LNCAP (cell line): ENCODE results near the gene CPEB3.

ENCODE experiments used
- TF ChIP-seq, protein P1 (sequence below): fragments of 450-650 bp; IDR thresholded peaks from 2 replicates; pipeline ENCODE4 v1.5.1; 2017; ENCODE audit warnings: mild to moderate bottlenecking

Gene CPEB3

DNA sequence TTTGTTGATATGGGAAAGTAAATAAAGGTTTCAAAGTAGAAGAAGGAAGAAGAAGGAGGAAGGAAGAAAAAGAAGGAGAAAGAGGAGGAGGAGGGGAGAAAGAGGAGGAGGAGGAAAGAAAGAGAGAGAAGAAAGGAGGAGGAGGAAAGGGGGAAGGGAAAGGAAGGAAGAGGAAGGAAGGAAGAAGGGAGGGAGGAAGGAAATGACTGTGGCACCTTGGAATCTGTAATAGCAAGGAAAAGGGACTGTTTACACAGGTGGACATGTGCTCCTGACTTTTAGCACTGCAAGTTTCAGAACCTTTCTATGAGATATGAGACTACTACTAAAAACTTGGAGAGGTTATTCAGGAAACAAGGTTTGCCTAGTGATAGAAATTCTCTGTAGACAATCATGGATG lies 214.2 kb downstream of the CPEB3 start:
- TF ChIP-seq, protein P1, sequence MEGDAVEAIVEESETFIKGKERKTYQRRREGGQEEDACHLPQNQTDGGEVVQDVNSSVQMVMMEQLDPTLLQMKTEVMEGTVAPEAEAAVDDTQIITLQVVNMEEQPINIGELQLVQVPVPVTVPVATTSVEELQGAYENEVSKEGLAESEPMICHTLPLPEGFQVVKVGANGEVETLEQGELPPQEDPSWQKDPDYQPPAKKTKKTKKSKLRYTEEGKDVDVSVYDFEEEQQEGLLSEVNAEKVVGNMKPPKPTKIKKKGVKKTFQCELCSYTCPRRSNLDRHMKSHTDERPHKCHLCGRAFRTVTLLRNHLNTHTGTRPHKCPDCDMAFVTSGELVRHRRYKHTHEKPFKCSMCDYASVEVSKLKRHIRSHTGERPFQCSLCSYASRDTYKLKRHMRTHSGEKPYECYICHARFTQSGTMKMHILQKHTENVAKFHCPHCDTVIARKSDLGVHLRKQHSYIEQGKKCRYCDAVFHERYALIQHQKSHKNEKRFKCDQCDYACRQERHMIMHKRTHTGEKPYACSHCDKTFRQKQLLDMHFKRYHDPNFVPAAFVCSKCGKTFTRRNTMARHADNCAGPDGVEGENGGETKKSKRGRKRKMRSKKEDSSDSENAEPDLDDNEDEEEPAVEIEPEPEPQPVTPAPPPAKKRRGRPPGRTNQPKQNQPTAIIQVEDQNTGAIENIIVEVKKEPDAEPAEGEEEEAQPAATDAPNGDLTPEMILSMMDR: no peak

DNA sequence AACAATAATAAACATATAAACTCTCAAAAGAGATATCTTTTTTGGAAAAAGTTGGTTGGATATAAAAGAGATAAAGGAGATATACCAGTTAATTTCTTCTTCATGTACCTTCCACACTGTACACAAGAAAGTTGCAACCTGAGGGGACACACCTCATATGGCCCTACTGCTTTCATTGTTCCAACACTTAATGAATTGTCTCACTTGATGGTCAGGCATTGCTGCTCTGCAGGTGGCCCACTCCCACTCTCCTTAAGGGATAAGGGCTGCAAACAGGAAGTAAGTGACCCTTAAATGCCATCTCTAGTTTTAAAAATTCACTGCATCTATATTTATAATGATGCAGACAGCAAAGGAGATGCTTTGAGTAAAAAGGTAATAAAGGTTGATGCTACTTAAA lies 215.0 kb downstream of the CPEB3 start:
- TF ChIP-seq, protein P1: no peak

DNA sequence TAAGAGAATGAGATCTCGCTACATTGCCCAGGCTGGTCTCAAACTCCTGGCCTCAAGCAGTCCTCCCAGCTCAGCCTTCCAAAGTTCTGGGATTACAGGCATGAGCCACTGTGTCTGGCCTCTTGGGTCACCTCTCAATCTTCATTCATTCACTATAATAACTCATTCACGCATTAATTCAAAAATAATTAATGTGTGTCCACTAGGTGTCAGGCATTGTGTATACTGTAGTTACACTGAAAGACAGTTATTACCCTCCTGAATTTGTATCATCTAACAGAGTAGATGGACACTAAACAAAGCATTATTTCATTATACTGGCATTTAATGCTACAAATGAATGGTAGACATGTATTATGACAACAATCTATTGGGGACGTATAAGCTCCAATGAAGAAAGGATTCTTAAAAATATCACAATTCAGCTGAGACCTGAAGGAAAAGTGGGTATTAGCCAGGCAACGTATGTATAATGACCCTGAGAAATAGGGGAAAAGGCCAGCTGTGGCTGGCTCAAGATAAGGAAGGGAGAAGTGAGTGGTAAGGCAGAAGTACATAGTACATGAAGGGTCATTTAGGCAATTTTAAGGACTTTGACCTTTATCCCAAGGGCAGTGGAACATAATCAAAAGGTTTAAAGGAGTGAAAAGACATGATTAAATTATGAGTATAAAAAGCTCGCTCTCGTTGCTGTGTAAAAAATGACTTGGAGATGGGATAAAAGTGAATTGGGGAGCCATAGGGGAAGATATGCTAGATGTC lies 216.6 kb downstream of the CPEB3 start:
- TF ChIP-seq, protein P1: peak; percentile 43; the same call in 1 of the 2 replicates

DNA sequence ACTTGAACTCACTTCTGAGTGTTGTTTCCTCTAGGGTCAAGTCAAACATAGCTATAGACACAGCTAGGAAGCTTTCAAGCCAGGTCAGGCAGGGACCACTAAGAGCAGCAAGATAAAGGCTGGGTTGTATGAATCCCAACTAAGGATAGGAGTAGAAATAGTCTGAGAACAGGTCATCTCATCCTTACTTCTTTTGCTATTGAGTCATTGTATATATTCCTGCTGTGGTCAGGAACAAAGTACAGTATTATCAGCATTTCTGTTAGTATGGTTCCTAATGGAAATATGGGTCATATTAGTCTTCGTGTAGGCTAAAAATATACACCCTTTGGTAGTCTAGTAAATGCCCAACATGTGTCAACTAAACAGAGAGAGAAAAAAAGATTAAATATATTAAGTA lies 222.0 kb downstream of the CPEB3 start:
- TF ChIP-seq, protein P1: no peak

DNA sequence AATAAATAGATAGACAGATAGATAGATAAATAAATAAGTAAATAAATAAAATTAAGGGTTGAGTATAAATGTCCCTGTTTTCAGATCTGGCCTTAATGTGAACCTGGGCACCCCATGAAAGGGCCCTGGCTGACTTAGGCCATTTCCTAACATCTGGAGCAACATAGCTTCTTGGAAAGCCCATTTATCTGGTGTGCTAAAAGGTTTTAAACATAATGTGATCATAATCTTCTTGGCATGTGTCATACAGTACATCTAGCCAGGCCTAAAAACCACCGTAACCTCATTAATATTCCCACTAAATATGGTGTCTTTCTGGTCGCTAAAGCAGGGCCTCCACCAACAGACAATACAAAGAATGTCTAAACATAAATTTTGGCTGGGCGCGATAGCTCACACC lies 224.5 kb downstream of the CPEB3 start:
- TF ChIP-seq, protein P1: no peak

DNA sequence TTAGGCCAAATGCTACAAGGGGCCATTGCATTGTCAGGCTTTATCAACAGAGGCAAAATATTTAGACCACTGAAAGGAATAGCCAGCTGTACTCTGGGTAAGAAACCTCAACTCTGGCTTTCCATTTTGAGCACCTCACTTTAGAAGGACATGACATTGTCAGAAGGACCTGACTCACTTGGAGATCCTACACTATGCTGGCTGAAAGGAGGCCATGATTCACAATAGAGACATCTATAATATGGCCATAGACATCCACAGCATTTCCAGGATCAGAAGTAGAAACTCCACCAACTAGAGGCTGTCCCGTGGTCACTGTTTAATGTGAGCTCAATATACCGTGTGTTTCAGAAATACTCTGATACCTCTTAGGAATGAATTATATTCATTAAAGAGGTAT lies 226.4 kb downstream of the CPEB3 start:
- TF ChIP-seq, protein P1: no peak

DNA sequence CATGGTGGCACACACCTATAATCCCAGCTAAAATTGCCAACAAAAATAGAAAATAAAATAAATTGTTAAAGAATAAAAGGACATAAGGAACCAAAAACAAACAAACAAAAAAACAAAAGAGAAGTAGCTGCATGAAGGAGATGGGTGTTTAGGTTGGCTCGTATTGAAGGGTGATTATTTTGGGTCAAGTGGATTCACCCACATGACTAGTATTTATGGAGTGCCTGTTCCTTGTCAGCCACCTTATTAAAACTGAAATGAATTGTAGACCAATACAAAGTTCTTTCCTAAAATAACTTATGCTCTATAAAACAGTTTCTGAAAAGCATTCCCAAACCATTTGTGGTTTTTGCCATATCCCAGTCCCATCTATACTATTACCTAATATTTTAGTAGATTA lies 228.6 kb downstream of the CPEB3 start:
- TF ChIP-seq, protein P1: no peak

DNA sequence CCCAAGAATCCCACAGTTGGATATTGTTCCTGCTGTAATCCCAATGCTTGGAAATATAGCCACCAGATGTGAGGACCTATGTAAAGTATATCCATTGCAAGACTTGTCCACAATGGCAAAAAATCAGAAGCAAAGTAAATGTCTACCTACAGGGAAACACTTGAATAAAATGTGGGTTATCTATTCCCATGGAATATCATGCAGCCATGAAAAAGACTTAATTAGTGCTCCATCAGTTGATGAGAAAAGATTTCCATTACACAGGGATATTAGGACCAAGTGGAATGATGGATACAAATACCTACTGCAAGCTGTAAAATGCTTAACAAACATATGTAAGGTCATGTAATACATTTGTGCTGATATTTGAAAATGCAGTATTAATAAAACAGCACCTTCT lies 236.1 kb downstream of the CPEB3 start:
- TF ChIP-seq, protein P1: no peak
